ENCODE measurements around the gene PSMD1.
"Not testable (repeated sequence)": the region's sequence is repeated elsewhere in the genome, so short reads cannot be mapped to it uniquely, and the experiment has no call there.

DNA sequence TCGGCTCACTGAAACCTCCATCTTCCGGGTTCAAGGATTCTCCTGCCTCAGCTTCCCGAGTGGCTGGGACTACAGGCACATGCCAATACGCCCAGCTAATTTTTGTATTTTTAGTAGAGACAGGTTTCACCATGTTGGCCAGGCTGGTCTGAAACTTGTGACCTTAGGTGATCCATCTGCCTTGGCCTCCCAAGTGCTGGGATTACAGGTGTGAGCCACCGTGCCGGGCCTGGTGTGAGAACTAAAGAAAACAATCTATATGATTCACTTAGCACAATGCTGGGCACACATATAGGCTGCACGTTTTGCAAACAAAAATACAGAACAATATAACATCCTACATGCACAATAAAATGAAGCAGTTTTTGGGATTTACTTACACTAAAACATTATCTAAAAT lies 140.5 kb downstream of the PSMD1 start:
- TF ChIP-seq, protein P1, sequence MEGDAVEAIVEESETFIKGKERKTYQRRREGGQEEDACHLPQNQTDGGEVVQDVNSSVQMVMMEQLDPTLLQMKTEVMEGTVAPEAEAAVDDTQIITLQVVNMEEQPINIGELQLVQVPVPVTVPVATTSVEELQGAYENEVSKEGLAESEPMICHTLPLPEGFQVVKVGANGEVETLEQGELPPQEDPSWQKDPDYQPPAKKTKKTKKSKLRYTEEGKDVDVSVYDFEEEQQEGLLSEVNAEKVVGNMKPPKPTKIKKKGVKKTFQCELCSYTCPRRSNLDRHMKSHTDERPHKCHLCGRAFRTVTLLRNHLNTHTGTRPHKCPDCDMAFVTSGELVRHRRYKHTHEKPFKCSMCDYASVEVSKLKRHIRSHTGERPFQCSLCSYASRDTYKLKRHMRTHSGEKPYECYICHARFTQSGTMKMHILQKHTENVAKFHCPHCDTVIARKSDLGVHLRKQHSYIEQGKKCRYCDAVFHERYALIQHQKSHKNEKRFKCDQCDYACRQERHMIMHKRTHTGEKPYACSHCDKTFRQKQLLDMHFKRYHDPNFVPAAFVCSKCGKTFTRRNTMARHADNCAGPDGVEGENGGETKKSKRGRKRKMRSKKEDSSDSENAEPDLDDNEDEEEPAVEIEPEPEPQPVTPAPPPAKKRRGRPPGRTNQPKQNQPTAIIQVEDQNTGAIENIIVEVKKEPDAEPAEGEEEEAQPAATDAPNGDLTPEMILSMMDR (IDR thresholded peaks at IDR 0.05), result not testable (repeated sequence)
- not testable (repeated sequence) for TF ChIP-seq POLR2A (IDR thresholded peaks at IDR 0.05)
